Fibroblast of lung (primary cell): ENCODE results near the gene SPINDOC. TPM values are rescaled to one million over a fixed set of nuclear protein-coding genes. Genes with fewer than 3 reads are reported as not detected.
"Not testable (repeated sequence)": the region's sequence is repeated elsewhere in the genome, so short reads cannot be mapped to it uniquely, and the experiment has no call there.

ENCODE experiments used
- DNase-seq, 2 donors: peaks; one replicate each; pipeline versions ENCODE4 v3.0.0 to v3.0.0-alpha.2; 2010; ENCODE audit warnings: low read depth in 2 of 2
- H2AFZ ChIP-seq: 2 replicates; pipeline ENCODE4 v1.5.1; 2012; ENCODE audit warnings: low read length, control low read depth, inconsistent platforms
- H3K27ac ChIP-seq: 2 replicates; pipeline ENCODE4 v1.5.1; 2011; ENCODE audit warnings: low read length, control low read depth; ENCODE audit not compliant: insufficient read depth
- H3K27me3 ChIP-seq: 2 replicates; pipeline ENCODE4 v1.5.1; 2011; ENCODE audit warnings: mild to moderate bottlenecking, low read length; ENCODE audit not compliant: control insufficient read depth, insufficient read depth
- H3K36me3 ChIP-seq: 2 replicates; pipeline ENCODE4 v1.5.1; 2011; ENCODE audit warnings: low read length; ENCODE audit not compliant: control insufficient read depth, insufficient read depth
- H3K4me1 ChIP-seq: 2 replicates; pipeline ENCODE4 v1.5.1; 2011; ENCODE audit warnings: low read length; ENCODE audit not compliant: control insufficient read depth, insufficient read depth; ENCODE audit errors: extremely low read depth
- H3K4me2 ChIP-seq: 2 replicates; pipeline ENCODE4 v1.5.1; 2011; ENCODE audit warnings: low read length, control low read depth; ENCODE audit not compliant: insufficient read depth; ENCODE audit errors: extremely low read depth
- H3K4me3 ChIP-seq, 4 experiments: fragments of 200-600 bp in 1 of 4; sonication (generic) in 1 of 4; replicated peaks in 1 of 4; 2 replicates each; pipeline ENCODE4 v1.5.1; 2011 to 2016; ENCODE audit warnings: low read length in 4 of 4, low read depth in 3 of 4, mild to moderate bottlenecking in 3 of 4, control low read depth in 2 of 4, inconsistent platforms in 1 of 4, mixed read lengths in 1 of 4; ENCODE audit not compliant: insufficient read depth in 1 of 4; ENCODE audit errors: control extremely low read depth in 1 of 4
- H3K79me2 ChIP-seq: 2 replicates; pipeline ENCODE4 v1.5.1; 2012; ENCODE audit warnings: mild to moderate bottlenecking, low read length, inconsistent platforms; ENCODE audit not compliant: control insufficient read depth, insufficient read depth
- H3K9ac ChIP-seq: 2 replicates; pipeline ENCODE4 v1.5.1; 2011; ENCODE audit warnings: mild to moderate bottlenecking, low read length, control low read depth; ENCODE audit not compliant: insufficient read depth
- H3K9me3 ChIP-seq: 2 replicates; pipeline ENCODE4 v1.5.1; 2012; ENCODE audit warnings: low read depth, low read length; ENCODE audit not compliant: control insufficient read depth, insufficient read depth
- H4K20me1 ChIP-seq: 2 replicates; pipeline ENCODE4 v1.5.1; 2011; ENCODE audit warnings: low read length; ENCODE audit not compliant: control insufficient read depth, insufficient read depth; ENCODE audit errors: extremely low read depth
- CTCF ChIP-seq, 2 donors: IDR thresholded peaks in 1 of 2; conservative IDR thresholded peaks in 1 of 2; 1 replicate in 1 of 2; 2 replicates in 1 of 2; pipeline ENCODE4 v1.5.1; 2011 to 2012; ENCODE audit warnings: low read length in 2 of 2, control low read depth in 1 of 2, inconsistent platforms in 1 of 2, low read depth in 1 of 2, mild to moderate bottlenecking in 1 of 2
- EZH2 ChIP-seq: IDR thresholded peaks from 2 replicates; pipeline ENCODE4 v1.5.1; 2012; ENCODE audit warnings: low read length, control low read depth, mild to moderate bottlenecking; ENCODE audit errors: missing control alignments
- polyA plus RNA-seq, 2 donors: library from polyadenylated mRNA; depleted of rRNA in 1 of 2; stranded (reverse) in 1 of 2; unstranded in 1 of 2; fragments of >200 nt; gene quantifications; 2 replicates each; pipeline ENCODE4 v1.2.1, GENCODE V29; 2011 to 2012; ENCODE audit warnings: missing spikeins in 1 of 2
- total RNA-seq: library from RNA; depleted of rRNA; stranded (reverse); fragments of >200 nt; gene quantifications from 2 replicates; pipeline ENCODE4 v1.2.1, GENCODE V29; 2014

SPINDOC gene
- total and polyA plus RNA-seq, 2 donors (not counting 1 experiment from before 2014, with no cell fraction given), result 10.7 to 10.9 TPM

- H3K36me3 ChIP-seq, result no peaks in the 10 kb centered on the region
- H3K79me2 ChIP-seq, result peaks cover 22% of the 10 kb centered on the region
- no peak overlapping the region for H2AFZ ChIP-seq
- TF ChIP-seq EZH2 (no peak), CTCF (conservative IDR thresholded peaks at IDR 0.05 in 1 of 2, IDR thresholded peaks at IDR 0.05 in 1 of 2; ENCODE audit: low read depth in 1 of 2, low read length in 2 of 2) (no peak)
- no peaks in the 10 kb centered on the region for H3K4me1 ChIP-seq
- no peaks in the 10 kb centered on the region for H3K27me3 ChIP-seq
- H3K4me2 ChIP-seq, result no peak overlapping the region
- H4K20me1 ChIP-seq, result no peaks in the 10 kb centered on the region
- no peak overlapping the region for H3K4me3 ChIP-seq
- no peak for DNase-seq
- no peak overlapping the region for H3K9ac ChIP-seq
- no peak overlapping the region for H3K27ac ChIP-seq
- H3K9me3 ChIP-seq, result no peaks in the 10 kb centered on the region
These were observed 49.7 kb downstream of the SPINDOC start for GRCh38 chr11:63862923-63863322.

DNA sequence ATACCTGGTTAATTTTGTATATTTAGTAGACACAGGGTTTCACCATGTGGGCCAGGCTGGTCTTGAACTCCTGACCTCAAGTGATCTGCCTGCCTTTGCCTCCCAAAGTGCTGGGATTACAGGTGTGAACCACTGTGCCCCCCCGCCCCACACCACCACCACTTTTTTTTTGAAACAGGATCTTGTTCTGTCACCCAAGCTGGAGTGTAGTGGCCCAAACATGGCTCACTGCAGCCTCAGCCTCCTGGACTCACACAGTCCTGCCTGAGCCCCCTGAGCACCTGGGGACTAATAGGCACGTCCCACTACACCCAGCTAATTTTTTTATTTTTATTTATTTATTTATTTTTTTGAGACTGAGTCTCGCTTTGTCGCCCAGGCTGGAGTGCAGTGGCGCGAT lies 50.4 kb downstream of the SPINDOC start:
- peaks cover 27% of the 10 kb centered on the region for H3K79me2 ChIP-seq
- H3K27me3 ChIP-seq, H4K20me1 ChIP-seq, H3K4me1 ChIP-seq, H3K27ac ChIP-seq, H3K36me3 ChIP-seq, H3K9ac ChIP-seq, H3K4me2 ChIP-seq, H2AFZ ChIP-seq, H3K4me3 ChIP-seq, H3K9me3 ChIP-seq, DNase-seq: not testable (repeated sequence)

GRCh38 chr11:63866211-63866610 lies 53.0 kb downstream of the SPINDOC start:
- peak; percentile 62 to 80 for DNase-seq
- Histone ChIP-seq H3K4me2 (no peak overlapping the region), H3K4me1 (peaks cover 2% of the 10 kb centered on the region), H2AFZ (no peak overlapping the region), H4K20me1 (peaks cover 2% of the 10 kb centered on the region), H3K9ac (no peak overlapping the region), H3K36me3 (no peaks in the 10 kb centered on the region), H3K27me3 (no peaks in the 10 kb centered on the region), H3K9me3 (no peaks in the 10 kb centered on the region), H3K79me2 (peaks cover 44% of the 10 kb centered on the region), H3K27ac (no peak overlapping the region), H3K4me3 (no peak overlapping the region)
- TF ChIP-seq CTCF (conservative IDR thresholded peaks at IDR 0.05 in 1 of 2, IDR thresholded peaks at IDR 0.05 in 1 of 2; ENCODE audit: low read depth in 1 of 2, low read length in 2 of 2) (no peak), EZH2 (no peak)
